Posterior vena cava (tissue), 2 donors: ENCODE measurements around the gene CFAP97. TPM values are rescaled to one million over a fixed set of nuclear protein-coding genes. Genes with fewer than 3 reads are reported as not detected.

ENCODE experiments used
- DNase-seq: peaks from one replicate; pipeline ENCODE4 v3.0.0-alpha.2; 2020; ENCODE audit warnings: low spot score
- intact Hi-C, 2 donors: fragments of 100-400 bp; cut with DNase I; formaldehyde crosslinking; loops; one replicate each; pipeline versions ENCODE4 v1.14.1 to v1.14.2; 2022 to 2023
- total RNA-seq, 2 donors: library from RNA; stranded (reverse); fragmentation: NEBNext Ultra II Directional; extraction: Animal tissue kit (Norgen Biotek cat#: 25700); gene quantifications; one replicate each; pipeline ENCODE4 v1.2.1, GENCODE V29; 2021
- donor health status: DM: yes; HTN: yes; CAD: no.
- donor health status: DM: yes; HTN: yes; CAD: no.

CFAP97 gene
- total RNA-seq, 2 donors from 2014 or later = 42.6 to 52.9 TPM

DNA sequence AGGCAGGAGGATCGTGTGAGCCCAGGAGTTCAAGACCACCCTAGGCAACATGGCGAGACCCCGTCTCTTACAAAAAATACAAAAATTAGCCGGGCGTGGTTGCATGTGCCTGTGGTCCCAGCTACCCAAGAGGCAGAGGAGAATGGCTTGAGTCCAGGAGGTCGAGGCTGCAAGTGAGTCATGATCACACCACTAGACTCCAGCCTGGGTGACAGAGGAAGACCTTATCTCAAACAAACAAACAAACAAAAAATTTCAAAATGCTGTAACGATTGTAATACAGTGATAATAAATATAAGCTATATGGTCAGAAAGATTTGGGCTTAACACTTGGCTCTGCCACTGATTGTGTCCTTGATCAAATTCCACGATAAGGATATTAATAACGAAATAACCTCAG, 36.6 kb downstream of the CFAP97 start:
- intact Hi-C loops = no loop called here
- DNase-seq = no peak

DNA sequence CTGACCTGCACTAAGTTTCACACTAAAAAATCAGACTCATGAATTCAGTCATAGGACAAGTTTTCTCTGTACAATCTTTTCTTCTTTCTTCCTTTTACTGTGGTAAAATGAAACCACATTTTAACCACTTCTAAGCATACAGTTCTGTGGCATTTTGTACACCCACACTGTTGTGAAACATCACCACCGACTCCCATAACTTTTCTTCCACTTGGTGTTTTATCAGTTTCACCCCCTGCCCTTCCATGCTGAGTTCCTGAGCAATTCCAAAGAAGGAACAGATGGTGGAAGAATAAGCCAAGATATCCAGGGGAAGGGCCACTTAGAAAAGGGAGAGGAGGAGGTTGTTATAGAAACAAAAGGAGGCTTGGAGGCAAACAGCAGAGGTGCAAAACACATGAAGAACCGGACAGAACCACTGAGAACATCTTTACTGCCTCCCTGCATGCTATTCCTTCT, 38.2 kb downstream of the CFAP97 start:
- no peak for DNase-seq
- intact Hi-C loops = no loop called here

- no peak for DNase-seq
- intact Hi-C loops = no loop called here
Measured at GRCh38 chr4:185151296-185151695, 52.5 kb downstream of the CFAP97 start.

GRCh38 chr4:185149392-185149791, 54.4 kb downstream of the CFAP97 start:
- intact Hi-C loops = no loop called here

GRCh38 chr4:185145572-185145971, 58.2 kb downstream of the CFAP97 start:
- no peak for DNase-seq
- intact Hi-C loops = no loop called here

More at GRCh38 chr4:185149392-185149791, 54.4 kb downstream of the CFAP97 start:
- no peak for DNase-seq

DNA sequence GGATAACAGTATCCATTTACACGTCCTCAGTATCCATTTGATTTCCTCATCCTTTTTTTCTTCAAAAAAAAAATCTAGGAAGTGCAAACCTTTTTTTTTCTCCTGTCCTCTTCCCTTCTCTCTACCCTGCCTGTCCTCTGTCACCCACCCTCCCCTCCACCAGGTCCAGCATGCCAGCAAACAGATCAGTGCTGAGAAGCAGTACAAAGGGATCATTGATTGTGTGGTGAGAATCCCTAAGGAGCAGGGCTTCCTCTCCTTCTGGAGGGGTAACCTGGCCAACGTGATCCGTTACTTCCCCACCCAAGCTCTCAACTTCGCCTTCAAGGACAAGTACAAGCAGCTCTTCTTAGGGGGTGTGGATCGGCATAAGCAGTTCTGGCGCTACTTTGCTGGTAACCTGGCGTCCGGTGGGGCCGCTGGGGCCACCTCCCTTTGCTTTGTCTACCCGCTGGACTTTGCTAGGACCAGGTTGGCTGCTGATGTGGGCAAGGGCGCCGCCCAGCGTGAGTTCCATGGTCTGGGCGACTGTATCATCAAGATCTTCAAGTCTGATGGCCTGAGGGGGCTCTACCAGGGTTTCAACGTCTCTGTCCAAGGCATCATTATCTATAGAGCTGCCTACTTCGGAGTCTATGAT, 59.1 kb downstream of the CFAP97 start:
- intact Hi-C loops = no loop called here
- DNase-seq = no peak

- intact Hi-C loops = no loop called here
- DNase-seq = no peak
Measured at GRCh38 chr4:185143601-185143969, 60.2 kb downstream of the CFAP97 start.

DNA sequence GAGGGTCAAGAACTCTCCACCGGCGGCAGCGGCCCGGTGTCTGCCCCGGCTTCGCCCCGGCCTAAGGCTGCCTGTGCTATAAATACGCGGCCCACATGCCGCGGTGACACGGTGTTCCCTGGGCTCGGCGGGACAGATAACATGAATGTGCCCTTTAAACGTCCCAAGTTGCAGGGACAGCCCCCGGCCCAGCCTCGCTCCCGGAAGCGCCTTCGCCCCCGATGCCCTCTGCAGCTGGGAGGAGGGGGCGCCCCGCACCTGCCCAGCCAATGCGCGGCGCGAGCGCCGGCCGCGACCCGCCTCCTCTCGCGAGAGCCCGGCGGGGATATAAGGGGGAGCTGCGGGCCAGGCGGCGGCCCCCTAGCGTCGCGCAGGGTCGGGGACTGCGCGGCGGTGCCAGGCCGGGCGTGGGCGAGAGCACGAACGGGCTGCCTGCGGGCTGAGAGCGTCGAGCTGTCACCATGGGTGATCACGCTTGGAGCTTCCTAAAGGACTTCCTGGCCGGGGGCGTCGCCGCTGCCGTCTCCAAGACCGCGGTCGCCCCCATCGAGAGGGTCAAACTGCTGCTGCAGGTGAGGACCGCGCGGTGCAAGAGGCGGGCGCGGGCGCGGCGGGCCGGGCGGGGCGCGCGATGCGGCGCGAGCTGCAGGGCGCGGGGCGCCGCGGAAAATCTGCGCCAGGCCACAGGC, 60.7 kb downstream of the CFAP97 start, which contains the start of gene SLC25A4:
Gene SLC25A4, plus strand, starts transcription at position 355 of the 689 bp plus-strand sequence. Its CDS starts 107 bp downstream, at position 462.
- intact Hi-C loops = no loop called here
- DNase-seq = peak; percentile 92

- DNase-seq = no peak
- intact Hi-C loops = no loop called here
Measured at GRCh38 chr4:185142564-185142911, 61.3 kb downstream of the CFAP97 start.

GRCh38 chr4:185141777-185142176, 62.0 kb downstream of the CFAP97 start:
- intact Hi-C loops = no loop called here

DNA sequence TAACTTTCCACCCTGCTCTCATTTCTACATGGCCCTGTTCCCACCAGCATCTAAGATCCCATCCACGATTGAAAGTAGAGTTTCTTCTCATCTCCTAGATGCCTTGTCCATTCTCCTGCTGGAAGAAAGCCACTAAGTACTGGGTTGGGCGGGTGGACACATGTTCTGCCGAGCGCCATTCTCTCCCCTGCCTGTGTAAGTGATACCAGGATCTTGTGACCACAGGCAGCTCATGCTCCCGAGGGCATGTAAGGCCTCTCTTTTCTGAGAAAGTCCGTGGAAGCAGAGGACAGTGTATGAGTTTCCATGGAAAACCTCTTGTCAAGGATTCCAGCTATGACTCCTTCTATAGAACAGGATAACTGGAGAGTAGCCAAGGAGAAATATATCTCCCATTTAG, 64.1 kb downstream of the CFAP97 start:
- intact Hi-C loops = no loop called here

More at GRCh38 chr4:185141777-185142176, 62.0 kb downstream of the CFAP97 start:
- DNase-seq = no peak

DNA sequence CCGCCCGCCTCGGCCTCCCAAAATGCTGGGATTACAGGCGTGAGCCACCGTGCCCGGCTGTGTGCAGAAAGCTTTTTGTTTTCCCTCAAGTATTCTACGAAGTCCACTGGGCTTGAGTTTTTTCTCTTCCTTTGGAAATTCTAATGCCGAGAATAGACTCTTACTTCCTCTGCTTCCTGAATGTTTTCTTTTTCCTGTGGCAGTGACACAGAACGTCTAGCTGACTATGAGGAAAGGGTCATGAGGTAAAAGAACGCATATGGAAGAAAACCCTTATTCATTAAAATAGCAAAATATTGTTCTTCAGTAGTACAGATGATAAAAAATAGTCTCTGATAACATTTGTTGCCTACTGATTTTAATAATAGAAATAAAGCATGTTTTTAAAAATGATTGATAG, 65.6 kb downstream of the CFAP97 start:
- intact Hi-C loops = no loop called here
- DNase-seq = no peak

More for the DNA sequence above, 64.1 kb downstream of the CFAP97 start:
- no peak for DNase-seq

DNA sequence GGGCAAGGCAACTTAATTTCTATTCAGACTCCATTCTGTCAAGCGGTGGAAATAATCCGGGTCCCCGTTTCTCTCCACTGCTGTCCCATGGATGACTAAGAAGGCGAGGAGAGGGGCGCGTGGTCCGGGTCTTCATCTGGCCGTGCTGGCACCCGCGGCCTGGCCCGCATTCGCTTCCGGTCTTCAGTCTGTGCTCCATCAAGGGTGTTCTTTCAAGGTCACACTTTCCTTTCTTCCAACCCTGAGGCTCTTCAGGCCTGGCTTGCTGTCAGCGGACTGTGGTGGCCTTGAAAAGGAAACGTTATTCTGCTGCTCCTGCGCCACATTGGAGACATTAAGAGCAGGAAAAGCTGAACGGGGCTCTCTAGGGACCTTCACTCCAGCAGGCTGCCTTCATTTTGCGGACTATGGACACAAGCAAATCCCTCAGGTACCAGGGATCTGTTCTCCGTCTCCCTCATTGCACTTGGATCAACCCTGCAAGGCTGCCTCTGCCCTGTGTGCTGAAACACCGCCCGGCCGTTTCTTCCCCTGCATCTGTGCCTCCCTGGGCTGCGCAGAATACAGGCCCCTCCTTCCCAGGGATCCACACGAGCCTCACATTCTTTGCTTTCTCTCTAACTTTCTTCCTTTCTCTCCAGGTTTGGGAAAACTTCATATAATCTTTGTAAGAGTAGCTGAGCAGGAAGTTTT, 66.4 kb downstream of the CFAP97 start:
- DNase-seq = no peak
- intact Hi-C loops = no loop called here

DNA sequence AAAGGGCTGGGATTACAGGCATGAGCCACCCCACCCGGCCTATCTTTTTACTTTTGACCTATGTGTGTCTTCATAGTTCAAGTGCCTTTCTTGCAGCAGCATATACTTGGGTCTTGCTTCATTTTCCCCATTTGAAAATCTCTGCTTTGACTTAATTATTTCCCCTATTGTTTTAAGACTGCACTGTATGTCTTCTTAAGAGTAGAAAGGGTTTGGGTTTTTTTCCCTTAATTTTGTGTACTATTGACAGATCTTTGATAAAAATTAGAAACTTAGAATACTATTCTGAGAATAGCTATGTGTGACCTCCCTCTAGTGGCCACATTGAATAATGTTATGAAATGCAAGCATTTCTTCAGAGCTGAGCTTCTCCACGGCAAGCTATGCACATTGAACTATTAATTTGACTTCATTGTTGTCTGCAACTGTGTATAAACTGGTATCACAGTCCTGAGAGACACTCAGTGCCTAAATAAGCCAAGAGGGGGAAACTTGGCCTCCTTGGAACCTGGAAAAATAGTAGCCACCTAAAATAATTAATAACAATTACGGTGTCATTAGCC, 69.4 kb downstream of the CFAP97 start:
- DNase-seq = no peak

GRCh38 chr4:185128272-185129119, 75.3 kb downstream of the CFAP97 start:
- intact Hi-C loops = no loop called here
- peak; percentile 81 for DNase-seq

More for the DNA sequence above, 69.4 kb downstream of the CFAP97 start:
- intact Hi-C loops = loop anchor here in 1 of 2 donors (5.0 kb wide), 1 partner anchor 92 kb away; no protein-coding TSS in a partner anchor

DNA sequence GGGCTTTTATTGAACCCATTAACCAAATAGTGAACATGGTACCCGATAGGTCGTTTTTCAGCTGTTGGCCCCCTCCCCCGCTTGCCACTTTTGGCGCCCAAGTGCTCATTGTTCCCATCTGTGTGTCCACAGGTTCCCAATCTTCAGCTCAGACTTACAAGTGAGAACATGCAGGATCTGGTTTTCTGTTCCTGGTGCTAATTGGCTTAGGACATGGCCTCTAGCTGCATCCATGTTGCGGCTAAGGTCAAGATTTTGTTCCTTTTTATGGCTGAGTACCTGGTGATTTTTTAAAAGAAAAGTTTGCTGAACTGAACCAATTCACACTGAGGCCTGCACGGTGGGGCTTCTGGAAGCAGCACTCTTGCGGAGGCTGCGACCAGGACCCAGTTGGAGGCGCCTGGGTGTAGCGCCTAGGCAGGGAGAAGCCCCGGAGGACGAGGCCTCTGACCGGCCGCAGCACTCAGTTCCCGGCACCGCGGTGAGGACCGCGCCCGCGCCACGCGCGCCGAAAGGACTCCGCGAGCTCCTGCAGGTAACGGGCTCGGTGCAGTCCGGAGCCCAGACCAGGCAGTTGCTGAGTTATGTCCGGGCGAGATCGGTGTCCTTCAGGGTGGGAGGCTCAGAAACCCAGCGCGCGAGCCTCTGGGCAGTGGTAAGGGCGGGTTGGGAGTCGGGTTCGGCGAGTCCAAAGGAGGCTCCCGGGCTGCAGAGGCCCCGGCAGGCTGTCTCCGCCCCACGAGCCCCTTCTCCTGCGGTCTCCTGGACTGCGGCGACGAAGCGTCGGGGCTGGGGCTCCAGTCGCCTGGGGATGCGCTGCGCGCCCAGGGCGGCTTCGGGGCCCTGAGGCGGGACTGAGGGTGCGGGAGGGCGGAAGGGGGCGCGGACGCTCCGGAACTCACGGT, 76.5 kb downstream of the CFAP97 start:
- intact Hi-C loops = no loop called here
- peak; percentile 82 for DNase-seq

GRCh38 chr4:185124006-185124405, 79.8 kb downstream of the CFAP97 start:
- DNase-seq = no peak
- intact Hi-C loops = no loop called here
